GM19438 (cell line): Measurements from ENCODE around the gene CARHSP1.
"Not testable (repeated sequence)": the region's sequence is repeated elsewhere in the genome, so short reads cannot be mapped to it uniquely, and the experiment has no call there.

Experiments
- ATAC-seq: cut with Tn5 transposase; IDR thresholded peaks from one replicate; pipeline ENCODE4 v1.9.1; 2021; ENCODE audit warnings: low read depth; ENCODE audit not compliant: unreplicated experiment

CARHSP1 gene

DNA sequence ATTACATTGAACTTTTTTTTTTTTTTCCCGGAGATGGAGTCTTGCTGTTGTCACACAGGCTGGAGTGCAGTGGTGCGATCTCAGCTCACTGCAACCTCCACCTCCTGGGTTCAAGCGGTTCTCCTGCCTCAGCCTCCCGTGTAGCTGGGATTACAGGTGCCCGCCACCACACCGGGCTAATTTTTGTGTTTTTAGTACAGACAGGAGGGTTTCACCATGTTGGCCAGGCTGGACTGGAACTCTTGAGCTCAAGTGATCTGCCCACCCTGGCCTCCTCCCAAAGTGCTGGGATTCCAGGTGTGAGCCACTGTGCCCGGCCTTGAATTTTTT lies 5.0 kb upstream of the CARHSP1 start:
- not testable (repeated sequence) for ATAC-seq

DNA sequence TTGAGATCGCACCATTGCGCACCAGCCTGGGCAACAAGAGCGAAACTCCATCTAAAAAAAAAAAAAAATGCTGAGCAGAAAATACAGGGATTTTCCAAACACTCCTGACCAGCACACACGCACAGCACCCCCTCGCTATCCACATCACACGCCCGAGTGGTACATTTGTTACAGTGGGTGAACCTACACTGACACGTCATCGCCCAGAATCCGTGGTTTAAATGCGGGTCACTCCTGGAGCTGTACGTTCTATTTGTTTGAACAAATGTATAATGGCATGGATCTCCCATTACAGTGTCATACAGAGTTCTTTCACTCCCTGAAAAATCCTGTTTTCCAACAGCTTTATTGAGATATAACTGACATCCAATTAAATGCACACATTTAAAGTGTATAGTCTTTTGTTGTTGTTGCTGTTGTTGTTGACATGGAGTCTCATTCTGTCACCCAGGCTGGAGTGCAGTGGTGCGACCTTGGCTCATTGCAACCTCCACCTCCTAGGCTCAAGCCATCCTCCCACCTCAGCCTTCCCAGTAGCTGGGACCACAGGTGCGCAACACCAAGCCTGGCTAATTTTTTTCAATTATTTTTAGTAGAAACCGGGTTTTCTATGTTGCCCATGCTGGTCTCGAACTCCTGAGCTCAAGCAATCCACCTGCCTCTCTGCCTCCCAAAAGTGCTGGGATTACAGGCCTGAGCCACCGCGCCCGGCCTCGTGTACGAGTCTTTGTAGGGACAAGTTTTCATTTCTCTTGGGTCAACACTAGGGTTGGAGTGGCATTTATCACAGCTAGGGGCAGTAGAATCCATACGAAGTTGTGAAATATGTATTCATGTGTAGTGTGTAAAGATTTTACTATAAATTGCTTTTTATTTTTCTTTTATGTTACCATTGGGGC lies 4.4 kb upstream of the CARHSP1 start:
- ATAC-seq, result no peak

DNA sequence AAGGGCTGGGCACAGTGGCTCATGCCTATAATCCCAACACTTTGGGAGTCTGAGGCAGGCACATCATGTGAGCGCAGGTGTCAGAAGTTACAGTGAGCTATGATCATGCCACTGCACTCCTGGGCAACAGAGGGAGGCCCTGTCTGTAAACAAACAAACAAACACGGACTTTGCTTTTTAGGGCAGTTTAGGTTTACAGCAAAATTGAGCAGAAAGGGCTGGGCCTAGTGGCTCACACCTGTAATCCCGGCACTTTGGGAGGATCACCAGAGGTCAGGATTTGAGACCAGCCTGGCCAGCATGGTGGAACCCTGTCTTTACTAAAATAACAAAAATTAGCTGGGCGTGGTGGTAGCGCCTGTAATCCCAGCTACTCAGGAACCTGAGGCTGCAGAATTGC lies 3.3 kb upstream of the CARHSP1 start:
- ATAC-seq, result no peak

DNA sequence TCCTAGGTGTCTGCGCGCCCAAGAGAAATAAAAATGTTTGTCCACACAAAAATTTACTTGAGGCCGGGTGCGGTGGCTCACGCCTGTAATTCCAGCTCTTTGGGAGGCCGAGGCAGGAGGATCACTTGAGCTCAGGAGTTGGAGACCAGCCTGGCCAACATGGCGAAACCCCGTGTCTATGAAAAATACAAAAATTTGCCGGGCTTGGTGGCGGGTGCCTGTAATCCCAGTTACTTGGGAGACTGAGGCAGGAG lies 1.1 kb upstream of the CARHSP1 start:
- ATAC-seq, result not testable (repeated sequence)

DNA sequence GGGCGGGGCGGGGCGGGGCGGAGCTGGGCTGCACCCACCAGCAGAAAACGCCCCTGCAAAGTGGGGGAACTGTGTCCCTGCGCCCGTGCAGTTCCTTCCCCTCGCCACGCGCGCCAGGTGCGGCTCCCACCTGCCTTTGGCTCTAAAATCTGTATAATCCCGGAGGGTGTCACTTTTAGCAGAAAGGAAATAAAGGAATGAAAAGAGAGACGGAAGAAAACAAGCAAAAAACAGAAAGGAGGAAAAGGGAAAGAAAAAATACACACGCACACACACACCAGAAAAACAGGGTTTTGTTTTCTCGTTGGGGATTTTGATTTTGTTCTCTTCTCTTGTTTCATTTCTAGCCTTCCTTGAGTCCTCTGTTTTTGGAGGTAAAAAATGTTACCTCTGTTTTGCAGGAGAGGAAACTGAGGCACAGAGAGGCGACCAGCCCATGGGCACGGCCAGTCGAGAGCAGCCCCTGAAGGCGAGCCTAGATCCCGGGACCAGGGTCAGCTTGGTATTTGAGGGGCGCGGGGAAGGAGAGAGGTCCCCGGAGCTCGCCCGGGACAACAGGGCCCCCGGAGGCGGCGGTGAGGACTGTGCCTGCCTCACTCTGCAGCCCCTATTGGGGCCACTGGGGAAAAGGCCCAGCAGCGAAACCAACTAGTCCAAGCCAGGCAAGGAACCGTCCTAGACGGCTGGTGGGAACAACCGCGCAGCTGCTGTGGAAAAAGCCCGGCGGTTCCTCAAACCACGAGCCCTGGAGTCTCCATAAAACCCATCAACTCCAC lies 594 bp upstream of the CARHSP1 start:
- ATAC-seq, result no peak

DNA sequence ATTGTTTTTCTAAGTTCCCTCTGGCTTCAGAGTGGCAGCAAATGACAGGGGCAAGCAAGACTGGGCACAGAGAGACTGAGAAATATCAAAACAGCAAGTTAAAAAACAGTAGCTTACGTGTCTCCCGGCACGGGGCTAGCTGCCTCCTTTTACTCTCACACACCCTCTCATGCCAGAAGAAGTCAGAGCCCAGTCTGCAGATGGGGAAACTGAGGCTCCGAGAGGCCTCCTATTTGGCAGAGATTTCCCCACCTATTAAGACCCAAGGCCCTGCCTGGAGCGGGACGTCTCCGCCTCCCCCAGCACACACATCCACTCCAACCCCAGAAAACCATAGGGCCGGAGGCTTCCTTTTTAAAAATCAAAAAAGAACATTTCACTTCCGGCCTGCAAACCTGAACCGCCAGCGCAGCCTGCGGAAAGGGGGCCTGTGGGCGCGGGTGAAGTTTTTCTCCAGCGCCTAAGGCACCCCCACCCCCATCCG lies 832 bp downstream of the CARHSP1 start:
- ATAC-seq, result peak; percentile 4

DNA sequence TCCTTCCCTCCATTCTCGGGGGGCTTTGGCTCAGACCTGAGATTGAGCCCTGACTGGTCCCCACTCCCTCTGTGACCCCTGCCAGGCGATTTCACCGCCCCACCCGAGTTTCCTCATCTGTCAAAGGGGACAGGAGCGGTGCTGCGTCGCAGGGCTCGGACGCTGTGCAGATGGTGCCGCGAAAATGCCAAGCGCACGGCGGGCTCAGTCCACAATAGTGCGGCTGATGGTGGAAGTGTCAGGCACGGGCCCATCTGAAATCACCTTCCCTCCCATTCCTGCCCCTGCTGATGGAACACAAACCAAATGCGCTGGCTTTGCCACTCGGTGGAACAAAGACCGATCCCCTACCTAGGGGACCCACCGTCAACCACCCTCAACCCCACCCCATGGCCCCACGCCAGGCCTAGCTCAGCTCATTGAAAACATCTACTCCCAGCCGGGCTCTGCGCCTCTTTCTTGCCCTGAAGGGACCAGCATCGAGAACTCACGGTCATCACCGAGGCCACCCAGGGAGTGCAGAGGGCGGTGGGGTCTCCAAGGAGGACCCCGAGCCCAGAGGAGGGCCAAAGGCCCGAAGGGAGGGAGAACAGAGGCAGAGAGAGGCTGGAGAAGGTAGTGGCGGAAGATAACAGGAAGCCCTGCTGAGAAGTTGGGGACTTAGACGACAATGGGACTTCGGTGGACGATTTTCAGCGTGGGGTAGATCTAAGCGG lies 1.4 kb downstream of the CARHSP1 start:
- ATAC-seq, result no peak

DNA sequence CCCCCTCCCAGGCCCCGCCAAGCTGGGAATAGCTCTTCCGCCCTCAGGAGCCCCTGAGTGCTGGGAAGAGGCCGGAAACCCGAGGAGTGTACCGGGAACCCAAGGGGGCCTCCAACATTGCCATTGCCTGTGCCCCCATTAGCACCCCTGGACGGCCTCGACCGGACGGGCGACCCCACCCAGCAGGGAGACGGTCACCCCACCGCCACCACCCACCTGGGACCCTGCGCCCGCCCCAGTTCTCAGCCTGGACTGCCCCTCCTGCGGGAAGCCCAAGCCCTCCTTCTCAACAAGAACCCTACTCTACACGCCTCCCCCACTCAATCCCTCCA lies 2.0 kb downstream of the CARHSP1 start:
- no peak for ATAC-seq

DNA sequence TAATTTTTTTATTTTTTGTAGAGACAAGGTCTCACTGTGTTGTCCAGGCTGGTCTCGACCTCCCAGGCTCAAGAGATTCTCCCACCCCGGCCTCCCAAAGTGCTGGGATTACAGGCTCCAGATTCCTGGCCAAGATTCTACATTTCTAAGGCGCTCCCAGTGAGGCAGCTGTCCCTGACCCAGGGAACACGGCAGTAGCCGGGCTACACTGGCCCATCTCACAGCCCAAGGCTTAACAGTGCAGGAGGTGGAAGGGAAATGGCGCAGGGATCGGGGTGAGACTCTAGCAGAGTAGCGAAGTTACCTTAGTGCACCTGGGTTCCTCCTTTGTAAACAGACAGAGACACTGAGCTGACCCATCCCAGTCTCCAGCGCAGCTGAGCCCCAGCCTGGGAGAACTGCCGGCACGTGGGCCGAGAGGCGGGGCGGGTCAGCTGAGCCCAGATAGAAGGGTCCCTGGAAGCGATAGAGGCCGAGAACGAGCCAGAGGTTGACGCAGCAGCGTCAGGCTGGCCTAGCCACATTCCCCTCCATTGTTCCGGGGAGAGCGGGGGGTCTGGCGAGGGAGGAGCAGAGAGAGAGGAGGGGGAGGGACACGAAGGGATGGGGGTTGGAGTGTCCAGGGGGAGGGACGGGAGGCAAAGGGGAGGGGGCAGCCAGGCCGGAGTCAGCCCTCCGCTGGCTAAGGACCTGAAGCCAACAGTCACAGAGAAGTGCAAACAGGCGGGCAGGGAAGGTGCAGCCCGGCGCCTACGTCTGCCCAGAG lies 2.5 kb downstream of the CARHSP1 start:
- ATAC-seq, result no peak

DNA sequence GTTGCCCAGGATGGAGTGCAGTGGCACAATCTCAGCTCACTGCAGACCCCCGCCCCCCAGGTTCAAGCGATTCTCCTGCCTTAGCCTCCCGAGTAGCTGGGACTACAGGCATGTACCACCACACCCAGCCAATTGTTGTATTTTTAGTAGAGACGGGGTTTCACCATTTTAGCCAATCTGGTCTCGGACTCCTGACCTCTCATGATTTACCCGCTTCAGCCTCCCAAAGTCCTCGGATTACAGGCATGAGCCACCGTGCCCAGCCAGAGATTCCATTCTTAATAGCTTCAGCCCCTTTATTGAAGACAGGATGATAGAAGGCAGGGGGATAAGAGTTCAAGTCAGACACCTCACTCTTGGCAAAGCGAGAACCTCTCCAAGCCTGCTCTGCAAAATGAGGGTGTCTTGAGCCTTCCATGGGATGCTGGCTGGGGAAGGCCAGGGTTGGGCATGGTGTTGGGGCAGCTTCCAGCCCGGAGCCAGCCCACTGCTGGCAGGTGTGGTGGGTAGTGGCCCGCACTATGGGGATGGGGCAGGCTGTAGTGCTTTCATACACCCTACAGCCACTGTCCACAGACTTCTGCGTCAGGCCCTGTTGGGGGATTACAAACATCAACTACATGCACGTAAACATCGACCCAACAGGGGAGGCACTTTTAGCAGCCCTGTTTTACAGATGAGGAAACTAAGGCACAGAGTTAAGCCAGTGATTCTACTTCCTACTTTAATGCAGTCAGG lies 3.5 kb downstream of the CARHSP1 start:
- no peak for ATAC-seq

DNA sequence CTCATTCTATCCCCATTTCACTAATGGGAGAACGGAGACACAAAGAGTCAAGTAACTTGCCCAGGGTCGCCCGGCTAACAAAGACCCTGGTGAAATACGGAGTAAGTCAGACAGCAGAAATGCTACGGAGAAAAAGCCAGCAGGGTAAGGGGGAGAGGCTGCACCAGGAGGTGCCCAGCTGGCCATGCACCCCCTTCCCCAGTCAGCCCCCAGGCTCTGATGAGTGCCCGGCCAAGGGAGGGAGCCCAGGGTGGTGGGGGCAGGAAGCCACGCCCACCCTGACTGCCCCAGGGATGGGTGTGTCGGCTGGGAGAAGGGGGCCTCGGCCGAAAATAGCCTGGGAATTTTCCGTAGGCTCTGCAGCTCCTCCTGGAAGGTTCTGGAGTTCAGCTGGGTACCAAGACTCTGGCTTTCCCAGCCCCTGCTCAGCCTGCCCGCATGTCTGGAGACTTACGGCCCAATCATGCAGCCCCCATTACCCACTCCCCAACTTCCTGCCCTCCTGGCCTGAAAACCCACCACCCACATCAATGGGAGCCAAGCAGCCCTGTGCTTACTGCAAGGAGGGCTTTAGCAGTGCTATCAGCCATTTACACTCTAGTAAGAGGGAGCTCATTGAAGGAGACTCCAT lies 4.2 kb downstream of the CARHSP1 start:
- no peak for ATAC-seq

DNA sequence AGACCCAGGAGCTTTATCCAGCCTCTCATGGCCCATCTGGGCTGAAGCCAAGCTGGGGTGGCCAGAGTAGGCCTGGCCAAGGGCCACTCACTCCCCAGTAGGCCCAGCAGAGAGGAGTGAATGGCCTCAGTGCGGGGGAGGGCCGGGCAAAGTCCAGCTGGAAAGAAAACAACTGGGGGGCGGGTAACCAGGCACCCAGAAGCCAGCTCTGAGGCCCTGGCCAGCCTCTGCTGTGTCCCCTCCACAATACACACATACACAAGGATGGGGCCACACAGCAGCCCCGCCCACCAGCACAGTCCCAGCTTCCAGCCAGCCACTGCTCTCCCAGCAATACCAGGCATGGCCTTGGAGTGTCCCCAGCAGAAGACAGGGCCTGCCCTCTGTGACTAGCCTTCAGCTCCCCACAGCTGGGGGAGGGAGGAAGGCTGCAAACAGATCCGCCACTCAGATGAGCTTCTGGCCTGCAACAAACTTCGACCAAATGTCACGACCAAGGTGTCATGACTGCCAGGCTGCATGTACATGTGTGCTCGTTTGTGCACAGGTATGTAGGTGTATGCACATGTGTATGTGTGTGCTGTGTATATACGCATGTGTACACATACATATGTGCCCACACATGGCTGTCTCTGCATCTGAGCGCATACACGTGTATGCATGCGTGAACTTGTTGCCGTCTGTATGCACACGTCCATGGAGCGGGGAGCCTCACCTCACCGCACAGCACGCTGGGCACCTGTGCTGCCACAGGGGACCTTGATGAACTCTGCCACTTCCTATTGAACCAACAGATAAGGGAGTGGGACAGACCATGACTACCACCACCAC lies 5.0 kb downstream of the CARHSP1 start:
- ATAC-seq, result no peak

DNA sequence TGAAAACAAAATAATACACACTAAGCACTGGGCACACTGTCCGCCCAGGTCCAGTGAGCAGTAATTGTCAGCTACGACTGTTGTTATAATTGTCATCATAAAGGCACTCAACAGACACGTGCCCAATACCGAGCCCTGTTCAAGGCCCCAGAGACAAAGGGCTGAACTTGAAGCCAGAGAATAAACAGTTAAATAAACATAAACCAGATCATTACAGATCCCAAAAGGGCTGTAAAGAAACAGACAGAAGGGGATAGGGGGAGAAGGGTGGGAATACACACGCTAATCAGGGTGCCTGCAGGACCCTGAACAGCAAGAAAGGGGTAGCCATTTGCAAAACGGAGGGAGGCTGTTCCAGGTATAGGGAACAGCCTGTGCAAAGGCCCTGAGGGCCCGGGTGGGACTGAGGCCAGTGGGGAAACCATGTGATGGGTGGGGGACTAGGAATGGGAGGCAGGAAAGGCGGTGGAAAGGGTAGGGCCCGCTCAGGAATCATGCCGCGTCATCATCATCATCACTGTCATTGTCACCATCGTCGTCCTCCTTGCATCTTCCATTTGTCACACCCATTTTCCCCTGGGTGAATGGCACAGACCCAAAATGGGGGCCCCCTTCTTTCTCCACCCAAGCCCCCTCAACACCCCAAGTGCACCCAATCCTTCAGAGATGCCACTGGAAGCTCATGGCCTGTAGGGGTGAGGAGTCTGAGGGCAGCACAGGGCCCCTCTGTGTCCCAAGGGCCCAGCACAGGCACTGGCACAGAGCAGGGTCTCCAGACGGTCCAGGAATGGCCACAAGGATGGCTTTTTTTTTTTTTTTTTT lies 6.3 kb downstream of the CARHSP1 start:
- ATAC-seq, result no peak

DNA sequence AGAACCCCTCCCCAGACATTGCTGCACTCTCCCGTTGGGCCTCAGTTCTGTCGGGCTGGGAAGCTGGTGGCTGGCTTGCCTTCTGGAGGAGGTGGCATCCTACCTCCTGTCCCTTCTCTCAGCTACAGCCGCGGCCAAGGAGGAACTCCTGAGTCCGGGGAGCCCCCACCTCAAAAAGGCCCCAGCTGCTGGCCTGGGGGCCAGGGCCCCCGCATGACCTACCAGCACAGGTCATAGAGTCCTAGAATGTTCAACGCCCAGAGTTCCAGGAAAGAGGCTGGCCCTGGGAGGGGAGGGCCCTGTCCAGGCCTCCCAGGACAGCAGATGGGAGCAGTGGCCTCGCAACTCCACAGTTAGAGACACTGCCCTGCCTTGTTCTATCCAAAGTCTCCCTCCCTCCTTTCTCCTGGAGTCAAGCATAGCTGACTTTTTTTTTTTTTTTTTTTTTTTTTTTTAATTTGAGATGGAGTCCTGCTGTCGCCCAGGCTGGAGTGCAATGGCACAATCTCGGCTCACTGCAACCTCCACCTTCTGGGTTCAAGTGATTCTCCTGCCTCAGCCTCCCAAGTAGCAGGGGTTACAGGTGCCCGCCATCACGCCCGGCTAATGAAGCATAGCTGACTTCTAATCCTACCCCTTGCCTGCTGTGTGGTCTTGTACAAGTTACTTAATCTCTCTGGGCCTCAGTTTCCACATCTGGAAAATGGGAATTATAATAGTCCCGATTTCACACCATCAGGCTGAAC lies 7.1 kb downstream of the CARHSP1 start:
- no peak for ATAC-seq

DNA sequence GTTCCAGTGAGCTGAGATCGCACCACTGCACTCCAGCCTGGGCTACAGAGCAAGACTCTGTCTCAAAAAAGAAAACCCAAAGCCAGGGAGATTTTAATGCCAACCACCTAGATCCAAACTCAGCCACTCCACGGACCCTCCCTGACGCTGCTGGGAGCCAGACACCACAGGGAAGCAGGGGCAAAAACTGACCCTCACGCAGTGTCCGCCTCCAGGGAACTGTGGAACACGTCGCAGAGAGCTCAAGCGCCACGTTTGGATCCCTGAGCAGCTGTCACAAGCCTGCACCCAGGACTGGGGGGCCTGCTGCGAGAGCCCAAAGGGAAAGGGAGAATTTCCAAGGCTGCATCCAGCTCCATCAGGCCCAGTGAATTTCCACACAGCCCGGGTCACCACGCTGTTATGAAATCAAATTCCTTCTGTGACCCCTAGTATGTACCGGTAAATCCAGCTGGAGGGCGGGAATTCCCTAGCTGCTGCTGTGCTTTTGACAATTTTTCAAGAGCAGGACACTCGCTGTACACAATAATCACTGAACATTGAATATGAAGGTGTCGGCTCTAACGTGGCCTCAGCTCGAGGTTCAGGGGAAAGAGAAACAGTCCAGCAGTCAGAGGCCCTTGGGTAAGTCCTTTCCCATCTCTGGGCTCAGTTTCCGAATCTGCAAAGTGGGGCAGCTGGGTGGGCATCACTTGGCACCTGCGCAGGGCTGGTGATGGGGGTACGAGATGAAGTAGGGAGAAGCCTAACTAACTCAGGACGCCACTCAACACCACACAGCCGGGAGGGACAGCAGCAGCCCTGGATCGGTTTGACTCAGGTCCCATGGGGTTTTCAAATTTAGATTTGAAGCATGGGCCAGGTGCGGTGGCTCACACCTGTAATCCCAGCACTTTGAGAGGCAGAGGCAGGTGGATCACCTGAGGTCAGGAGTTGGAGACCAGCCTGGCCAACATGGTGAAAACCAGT lies 8.6 kb downstream of the CARHSP1 start:
- no peak for ATAC-seq
